GM21390 (cell line): Measurements from ENCODE around the gene KLHL25.

Experiments used
- ATAC-seq: cut with Tn5 transposase; IDR thresholded peaks from one replicate; pipeline ENCODE4 v1.9.1; 2021; ENCODE audit not compliant: unreplicated experiment

Gene KLHL25

GRCh38 chr15:85722374-85723152, 72.2 kb downstream of the KLHL25 start:
- no peak for ATAC-seq

GRCh38 chr15:85718981-85719380, 75.7 kb downstream of the KLHL25 start:
- no peak for ATAC-seq

- ATAC-seq = peak; percentile 77
Observed at GRCh38 chr15:85718271-85718971, 76.3 kb downstream of the KLHL25 start.

GRCh38 chr15:85717212-85717611, 77.5 kb downstream of the KLHL25 start:
- ATAC-seq = no peak

- ATAC-seq = no peak
Observed at GRCh38 chr15:85716261-85716660, 78.5 kb downstream of the KLHL25 start.

- no peak for ATAC-seq
Observed at GRCh38 chr15:85711580-85712192, 83.0 kb downstream of the KLHL25 start.

- peak; percentile 67 for ATAC-seq
Observed at GRCh38 chr15:85710340-85710842, 84.3 kb downstream of the KLHL25 start.
